GM18508 (cell line): ENCODE results near the gene TMEM63C.
"Not testable (repeated sequence)": the region's sequence is repeated elsewhere in the genome, so short reads cannot be mapped to it uniquely, and the experiment has no call there.

Experiments used
- ATAC-seq: cut with Tn5 transposase; IDR thresholded peaks from one replicate; pipeline ENCODE4 v1.9.1; 2021; ENCODE audit warnings: moderate number of reproducible peaks; ENCODE audit not compliant: insufficient read depth, unreplicated experiment

The TMEM63C gene

DNA sequence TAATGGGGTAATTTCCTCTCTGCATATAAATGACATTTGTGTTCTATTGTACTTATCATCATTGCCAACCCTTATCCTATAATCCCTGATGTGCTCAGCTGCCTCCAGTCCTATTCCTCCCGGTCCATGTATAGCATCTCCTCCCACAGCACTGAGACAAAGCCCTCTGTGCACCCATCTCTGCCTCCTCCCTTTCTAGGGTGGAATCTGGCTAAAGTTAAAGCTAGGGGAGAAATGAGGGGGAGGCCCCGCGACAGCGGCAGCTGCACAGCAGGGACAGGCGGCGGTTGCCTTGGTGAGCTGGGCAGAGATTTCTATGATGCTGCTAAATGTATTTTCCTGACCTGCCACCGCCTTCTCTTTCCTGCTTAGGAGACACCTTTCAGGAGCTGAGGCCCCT is 27.2 kb upstream of the TMEM63C start:
- ATAC-seq, result no peak

DNA sequence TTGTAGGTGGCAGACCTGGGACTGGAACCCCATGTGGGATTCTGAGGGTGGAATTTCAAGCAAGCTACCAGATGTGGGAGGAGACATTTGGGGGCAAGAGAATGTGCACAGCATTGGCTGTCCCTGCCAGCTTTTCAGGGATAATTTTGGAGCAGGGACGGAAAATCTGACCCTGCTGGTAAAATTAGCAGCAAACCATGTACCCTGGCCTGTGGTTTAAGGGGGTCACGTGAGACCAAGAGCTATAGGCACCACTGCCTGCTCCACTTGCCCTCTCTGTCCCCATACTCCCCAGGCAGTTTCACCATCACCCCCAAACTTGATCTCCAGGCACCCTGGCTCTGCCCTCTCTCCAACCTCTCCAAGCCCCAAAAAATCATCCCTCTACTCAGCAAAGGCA is 26.5 kb upstream of the TMEM63C start:
- ATAC-seq, result no peak

DNA sequence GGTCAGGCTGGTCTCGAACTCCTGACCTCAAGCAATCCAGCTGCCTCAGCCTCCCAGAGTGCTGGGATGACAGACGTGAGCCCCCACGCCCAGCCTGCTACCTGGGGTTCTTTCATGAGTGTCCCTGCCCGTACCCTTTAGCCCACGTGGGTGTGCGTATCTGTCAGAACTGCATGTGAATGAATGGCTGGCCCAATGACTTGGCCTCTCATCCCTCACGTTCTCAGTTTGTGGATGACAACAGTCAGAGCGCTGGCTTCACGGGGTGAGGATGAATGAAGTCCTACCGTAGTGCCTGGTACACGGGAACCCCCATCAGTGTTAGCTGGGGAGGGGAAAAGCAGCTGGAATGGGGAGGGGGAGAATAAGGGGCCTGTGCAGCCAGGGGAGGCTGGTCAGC is 23.9 kb upstream of the TMEM63C start:
- ATAC-seq, result no peak

DNA sequence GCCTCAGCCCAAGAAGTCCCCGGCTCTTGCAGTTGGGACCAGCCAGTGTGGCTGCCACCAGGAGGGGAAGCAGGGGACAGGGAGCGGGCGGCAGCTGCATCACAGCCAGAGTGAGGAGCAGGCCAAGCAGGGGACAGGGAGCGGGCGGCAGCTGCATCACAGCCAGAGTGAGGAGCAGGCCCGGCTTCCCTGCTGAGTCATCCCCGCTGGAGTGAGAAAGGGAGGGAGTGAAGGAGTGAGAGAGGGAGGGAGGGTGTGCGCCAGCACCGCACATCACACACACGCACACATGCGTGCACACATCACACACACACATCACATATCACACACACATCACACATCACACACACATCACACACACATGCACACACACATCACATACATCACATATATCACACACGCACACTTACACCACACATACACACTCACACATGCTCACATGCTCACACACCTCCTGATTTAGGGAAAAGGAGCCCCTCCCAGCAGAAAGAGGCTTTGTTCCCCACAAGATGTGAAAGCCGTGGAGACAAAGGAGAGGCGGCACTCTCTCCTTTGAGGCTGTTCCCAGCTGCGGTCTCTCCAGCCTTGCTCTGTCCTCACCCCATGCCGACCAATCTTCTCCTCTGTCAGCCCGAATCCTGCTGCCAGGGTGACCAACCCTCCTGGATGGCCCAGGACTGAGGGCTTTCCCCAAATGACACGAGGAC is 23.3 kb upstream of the TMEM63C start:
- ATAC-seq, result no peak

DNA sequence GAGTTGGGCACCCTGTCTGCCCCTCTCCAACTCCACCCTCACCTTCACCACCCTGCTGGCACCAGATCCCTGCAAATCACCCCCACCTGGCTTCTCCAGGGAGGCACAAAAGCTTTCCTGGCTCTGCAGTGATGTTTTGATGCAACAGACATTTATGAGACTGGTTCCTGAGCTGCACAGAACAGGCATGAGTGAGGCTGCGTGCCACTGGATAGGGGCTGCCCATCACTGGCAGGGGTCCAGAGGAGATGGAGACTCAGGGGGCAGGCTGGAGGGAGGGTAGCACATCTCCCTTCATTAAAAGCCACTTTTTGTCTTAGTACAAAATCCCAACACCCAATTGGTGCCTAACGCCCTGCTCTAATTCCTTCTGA is 22.7 kb upstream of the TMEM63C start:
- ATAC-seq, result no peak

DNA sequence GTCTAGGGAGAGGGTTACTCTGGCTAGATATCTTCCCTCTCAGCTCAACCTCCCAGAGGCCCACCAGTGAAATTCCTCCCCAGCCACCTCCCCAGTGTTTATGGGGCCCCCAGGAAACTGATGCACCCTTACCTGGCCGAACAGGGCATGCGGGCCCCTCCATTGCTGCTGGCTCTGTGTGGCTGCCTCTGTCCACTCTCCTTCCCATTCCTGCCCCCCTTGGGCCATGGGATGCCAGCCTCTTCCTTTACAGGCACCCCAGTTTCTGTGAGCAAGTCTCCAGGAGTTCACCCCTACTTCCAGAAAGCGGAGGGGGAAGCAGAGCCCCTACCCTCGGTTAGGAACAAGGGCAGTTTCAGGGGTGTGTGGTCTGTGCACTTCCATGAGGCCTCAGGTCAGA is 20.6 kb upstream of the TMEM63C start:
- no peak for ATAC-seq

DNA sequence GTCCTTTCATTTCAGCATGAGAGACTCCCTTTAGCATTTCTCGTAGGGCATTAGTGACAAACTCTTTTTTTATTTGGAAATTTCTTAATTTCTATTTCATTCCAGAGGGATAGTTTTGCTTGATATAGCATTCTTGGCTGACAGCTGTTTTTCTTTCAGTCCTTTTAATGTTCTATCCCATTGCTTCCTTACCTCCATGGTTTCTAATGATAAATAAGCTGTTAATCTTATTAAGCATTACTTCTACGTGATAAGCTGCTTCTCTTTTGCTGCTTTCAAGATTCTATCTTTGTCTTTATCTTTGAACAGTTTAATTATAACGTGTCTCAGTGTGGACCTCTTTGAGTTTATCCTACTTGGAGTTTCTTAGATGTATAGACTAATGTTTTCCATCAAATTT is 11.6 kb upstream of the TMEM63C start:
- ATAC-seq, result no peak

DNA sequence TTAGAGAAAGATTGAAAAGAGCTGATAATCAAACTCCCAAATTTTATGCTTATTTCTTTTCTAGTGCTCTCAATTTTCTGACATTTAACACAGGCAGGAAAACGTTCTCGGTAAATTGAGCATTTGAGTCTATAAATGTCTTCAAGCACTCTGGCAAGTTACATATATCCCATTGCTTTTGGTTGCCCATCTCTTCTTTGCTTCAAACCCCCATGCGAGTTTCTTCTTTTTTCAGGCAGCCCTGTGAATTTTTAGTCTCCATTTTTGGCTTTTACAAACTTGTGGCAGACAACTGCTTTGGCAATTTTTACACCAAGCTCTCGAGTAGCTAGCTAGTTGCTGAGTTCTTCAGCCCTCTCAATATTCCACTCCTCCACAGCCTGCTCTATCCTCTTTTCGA is 8.7 kb upstream of the TMEM63C start:
- ATAC-seq, result no peak

DNA sequence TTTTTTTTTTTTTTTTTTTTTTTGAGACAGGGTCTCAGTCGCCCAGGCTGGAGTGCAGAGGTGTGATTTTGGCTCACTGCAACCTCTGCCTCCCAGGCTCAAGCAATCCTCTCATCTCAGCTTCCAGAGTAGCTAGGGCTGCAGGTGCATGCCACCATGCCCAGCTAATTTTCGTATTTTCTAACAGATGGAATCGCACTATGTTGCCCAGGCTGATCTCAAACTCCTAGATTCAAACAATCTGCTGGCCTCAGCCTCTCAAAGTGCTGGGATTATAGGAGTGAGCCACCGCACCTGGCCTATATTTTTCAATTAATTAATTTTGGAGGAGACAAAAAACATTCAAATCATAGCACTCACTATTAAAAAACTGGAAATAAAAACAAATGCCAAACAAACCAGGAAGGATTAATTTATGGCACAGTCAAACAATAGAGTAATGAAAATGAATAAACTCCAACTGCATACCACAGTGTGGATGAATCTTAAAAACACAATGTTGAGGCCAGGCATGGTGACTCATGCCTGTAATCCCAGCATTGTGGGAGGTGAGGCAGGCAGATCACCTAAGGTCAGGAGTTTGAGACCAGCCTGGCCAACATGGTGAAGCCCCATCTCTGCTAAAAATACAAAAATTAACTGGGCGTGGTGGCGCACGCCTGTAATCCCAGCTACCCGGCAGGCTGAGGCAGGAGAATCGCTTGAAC is 7.5 kb upstream of the TMEM63C start:
- not testable (repeated sequence) for ATAC-seq

DNA sequence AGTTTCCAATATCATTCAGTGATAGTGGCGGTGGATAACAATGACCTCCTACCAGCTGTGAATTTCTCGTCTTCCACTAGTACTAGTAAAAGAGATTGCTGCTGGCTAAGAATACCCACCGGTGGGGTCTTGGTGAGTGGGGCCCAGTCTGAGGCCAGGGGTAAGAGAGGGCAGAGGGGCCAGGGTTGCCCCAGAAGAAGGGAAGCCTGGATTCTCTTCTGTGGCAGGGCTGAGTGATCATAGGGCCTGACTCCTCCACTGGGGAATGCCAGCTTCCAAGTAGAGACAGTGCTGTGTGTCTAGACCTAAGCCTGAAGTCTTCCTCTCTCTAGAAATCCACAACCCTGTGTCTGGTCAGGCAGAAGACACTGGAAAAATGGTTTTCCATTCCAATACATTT is 5.8 kb upstream of the TMEM63C start:
- ATAC-seq, result no peak

DNA sequence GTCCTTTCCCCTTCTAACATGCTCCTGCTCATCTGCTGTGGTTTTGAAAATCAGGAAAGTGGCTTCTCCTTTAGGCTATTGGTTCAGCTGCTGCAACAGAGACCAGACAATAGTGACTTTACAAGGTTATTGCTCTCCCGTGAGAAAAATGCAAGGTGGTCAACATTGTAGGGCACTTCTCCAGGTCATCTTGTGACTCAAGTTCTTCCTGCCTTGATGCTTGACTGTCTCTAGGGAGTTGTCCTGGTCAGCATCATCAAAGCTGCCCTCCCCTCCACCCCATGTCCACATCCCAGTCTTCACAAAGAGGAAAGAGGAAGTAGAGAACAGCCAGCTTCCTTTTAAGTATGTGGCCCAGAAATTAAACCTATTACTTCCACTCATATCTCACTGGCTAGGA is 3.9 kb upstream of the TMEM63C start:
- ATAC-seq, result no peak

DNA sequence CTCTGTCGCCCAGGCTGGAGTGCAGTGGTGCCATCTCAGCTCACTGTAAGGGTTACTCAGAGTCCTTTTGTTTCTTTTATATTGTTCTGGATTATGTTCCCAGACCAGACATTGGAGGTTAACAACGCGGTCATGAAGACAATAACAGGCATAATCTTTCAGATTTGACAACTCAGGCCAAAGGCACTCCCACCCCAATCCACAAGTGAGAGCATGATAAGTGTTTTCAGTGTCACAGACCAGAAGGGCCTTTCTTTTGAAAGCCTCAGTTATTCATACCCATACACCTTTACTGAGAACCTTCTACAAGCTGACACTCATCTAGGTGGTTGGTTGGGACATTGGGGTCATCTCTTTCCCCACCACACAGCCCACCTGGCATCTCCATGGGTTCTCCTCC is 2.9 kb upstream of the TMEM63C start:
- no peak for ATAC-seq

DNA sequence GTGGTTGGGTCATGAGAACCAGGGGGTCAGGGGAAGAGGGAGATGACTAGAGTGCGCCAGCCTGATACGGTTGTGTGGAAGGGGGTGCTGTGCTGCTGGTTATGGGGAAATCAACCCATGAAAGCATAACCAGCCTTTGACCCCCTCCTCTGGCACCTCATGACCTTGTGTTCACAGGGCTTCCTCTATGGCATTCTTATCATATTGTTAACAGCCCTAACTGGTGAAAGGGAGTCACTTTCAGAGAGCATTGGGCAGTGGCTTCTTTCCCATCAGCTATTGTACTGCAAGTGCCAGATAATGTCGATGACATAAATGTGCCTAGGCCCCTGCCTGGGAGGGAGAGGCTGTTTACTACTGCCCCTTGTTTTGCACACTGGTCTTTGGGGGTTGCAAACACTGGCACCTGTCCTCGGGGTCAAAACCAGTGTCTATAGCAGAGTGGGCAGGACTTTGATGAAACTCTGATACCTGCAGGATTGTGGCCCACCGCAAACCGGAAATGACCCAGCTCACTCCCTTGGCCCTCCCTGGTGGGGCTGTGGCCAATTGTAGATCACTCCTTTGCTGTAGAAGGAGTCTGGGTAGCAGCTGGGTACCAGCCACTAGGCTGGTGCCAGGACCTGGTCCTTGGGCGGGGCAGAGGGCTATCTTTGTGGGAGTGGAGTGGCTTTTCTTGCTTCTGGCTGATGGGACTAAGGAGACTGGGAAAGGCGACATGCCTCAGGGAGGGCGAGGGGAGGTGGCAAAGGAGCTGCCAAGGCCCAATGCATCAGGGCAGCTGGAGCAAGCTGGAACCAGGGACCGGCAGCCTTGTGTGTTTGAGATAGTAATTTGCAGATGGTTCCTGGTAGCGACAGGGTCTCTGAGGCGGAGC is 634 bp upstream of the TMEM63C start:
- no peak for ATAC-seq

DNA sequence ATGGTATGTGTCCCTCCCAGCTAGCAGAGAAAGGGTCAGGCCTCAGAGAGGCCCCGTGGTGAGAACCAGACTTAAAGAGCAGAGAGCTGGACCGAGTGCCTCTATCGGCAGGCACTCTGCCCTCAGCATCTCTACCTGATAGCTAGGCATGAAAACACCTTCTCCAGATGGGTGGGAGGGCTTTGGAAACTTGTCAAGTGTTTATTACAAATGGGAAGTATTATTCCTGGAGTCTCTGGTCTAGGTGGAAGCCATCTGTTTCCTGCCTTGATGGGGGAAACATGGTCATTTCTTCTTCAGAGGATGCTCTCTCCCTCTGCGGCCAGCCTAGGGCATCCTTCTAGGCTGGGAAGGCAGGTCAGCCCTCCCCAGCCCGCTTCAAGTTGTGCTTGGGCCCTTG is 2.3 kb downstream of the TMEM63C start:
- ATAC-seq, result no peak

DNA sequence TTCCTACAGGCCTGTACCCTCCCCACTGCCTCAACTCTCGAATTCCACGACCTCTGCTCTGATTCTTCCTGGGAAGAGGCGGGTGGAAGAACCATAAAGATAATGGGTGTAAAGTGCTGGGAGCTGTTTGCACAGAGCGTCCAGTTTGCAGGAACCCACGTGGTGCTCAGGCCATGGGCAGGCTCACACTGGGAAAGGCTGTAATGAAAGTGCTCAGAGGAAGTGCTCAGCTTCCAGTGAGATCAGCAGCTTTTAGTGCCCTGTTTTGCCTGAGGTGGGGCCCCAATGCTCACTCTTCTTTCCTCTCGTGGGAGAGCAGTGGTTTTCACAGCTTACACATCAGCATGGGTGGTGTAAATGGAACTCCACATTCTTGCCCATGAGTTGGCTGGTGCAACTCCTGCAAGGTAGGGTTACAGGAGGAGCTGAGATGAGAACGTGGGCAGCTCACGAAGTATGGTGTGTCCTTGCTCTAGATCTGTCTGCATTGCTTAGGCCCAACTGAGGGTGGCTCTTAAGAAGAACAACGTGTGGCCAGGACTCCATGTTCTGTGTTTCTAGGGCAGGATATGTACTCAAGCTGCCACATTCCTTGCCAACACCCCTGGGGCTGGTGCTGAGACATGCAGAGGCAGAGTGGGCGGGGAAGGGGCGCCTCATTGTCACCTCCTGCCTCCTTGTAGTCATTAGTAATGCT is 2.9 kb downstream of the TMEM63C start:
- ATAC-seq, result no peak

DNA sequence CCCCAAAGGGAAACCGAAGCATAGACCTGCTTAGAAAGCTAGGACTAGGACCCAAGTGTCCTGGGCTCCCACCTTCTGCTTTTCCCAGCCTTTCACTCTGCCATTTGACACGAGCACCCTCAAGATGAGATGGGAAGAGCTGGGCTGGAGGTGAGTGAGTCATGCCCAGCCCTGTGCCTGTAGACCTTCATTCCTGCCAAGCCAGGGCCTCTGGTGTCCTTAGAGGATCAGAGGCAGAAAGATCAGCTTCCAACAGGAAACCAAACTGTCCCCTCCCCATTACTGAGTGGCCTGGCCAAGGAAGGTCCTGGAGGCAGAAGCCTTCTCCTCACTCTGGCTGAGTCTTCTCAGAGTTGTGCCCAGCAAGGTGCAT is 3.5 kb downstream of the TMEM63C start:
- no peak for ATAC-seq

DNA sequence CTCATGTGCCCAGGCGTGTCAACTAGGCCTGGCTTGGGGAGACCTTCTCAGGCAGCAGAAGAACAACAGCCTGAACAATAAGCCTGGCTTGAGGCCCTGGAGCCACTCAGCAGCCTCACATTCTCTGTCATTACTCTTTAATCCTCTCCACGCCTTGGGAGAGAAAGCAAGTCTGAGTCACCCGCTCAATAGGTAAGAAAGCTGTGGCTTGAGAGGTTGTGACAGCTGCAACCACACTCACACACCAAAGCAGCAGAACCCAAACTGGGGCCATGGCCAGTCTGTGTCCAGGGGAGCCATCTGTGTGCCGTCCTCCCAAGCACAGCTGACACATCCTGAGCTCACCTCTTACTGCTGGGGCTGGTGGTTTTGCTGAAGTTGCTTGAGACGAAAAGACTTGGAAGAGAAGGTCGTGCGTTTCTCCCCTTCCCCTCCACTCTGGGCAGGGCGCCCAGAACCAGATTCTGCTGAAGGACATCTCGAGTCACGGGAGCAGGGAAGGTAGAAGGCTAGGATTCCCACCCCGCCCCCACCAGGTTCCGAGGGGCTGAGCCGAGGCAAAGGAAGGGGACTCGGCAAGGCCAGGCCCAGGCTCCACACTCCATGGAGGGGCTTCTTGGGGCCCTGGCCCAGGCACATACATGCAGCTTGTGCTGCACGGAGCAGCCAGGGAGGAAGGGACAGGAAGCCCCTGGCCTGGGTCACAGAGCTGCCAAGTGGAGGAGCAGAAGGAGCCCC is 5.5 kb downstream of the TMEM63C start:
- ATAC-seq, result no peak

DNA sequence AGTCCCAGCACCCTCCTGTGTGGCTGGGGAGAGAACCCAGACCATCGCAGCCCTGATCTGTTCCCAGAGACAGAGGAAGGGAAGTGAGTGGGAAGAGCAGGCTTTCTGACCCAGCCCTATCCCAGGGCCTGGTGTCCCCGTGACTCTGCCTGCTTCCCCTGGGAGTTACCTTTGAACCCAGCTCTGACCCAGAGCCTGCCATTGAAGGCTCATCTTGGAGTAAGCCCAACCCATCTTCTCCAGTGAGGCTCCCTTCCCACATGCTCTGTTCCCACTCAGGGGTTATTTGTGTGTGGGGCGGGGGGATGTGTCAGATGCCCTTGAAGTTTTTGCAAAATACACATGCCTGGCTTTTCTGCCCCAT is 6.0 kb downstream of the TMEM63C start:
- ATAC-seq, result no peak

DNA sequence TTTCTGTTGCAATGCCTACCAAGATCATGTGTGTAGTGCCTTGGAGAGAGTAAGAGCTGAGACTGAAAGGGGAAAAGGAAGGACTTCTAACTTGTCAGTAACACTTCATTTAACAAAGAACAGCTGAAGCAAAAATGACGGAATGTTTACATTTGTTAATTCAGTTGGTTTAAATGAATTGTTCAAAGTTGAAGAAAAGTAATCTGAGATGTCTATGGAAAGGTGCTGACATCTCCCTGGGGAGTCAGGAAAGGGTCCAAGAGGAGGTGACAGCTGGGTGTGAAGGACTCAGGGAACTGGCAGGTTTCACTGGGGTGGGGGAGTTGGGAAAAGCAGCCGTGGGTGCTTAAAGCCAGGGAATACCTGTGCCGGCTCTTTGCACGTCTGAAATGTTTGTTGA is 7.9 kb downstream of the TMEM63C start:
- no peak for ATAC-seq

DNA sequence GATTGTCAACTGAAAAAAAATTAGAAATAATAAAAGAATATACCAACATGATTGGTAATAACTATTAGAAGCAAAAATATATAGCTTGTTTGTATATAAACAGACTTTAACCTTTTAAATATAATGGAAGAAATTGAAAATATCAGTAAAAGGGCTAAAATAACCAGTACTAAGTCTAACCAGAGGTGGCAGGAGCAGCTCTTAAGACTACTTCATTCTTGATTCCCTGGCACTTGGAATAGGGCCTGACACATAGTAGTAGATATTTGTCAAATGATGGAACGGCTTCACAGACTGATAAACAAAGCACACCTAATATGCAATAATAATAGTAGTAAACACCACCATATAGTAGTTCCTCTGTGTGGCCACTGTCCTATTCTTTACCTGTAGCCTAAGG is 9.4 kb downstream of the TMEM63C start:
- no peak for ATAC-seq
